Measurements from ENCODE around the gene GAREM2.

GAREM2 gene

GRCh38 chr2:26237868-26238267, 65.0 kb downstream of the GAREM2 start:
- DNase-seq (ENCODE audit: low read depth in 2 of 2) = no peak

- DNase-seq (ENCODE audit: low read depth in 2 of 2) = no peak
Measured at GRCh38 chr2:26238311-26238958, 65.5 kb downstream of the GAREM2 start.

Data from stimulated activated CD4-positive, alpha-beta T cell treated with anti-CD3 and anti-CD28 coated beads, Interleukin-1b, Interleukin-23, amount 100 ng/mL, for 1 hour (primary cell).